Limb (tissue), 2 donors: ENCODE data around the gene CASP6.
"Not testable (repeated sequence)": the region's sequence is repeated elsewhere in the genome, so short reads cannot be mapped to it uniquely, and the experiment has no call there.

Experiments
- DNase-seq, 2 donors: peaks; one replicate each; pipeline ENCODE4 v3.0.0-alpha.2; 2016; ENCODE audit errors: extremely low spot score in 2 of 2

The CASP6 gene

GRCh38 chr4:109721033-109721432 lies 17.8 kb upstream of the CASP6 start:
- DNase-seq, result no peak

DNA sequence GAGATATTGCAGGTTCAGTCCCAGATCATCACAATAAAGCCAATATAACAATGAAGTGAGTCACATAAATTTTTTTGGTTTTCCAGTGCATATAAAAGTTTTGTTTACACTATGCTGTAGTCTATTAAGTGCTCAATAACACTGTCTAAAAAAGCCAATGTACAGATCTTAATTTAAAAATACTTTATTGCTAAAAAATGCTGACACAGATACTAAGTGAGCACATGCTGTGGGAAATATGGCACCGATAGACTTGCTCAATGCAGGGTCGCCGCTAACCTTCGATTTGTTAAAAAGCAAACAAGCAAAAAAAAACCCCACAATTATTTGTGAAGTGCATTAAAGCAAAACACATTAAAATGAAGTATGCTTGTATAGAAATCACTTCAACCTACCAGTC lies 16.4 kb upstream of the CASP6 start:
- no peak for DNase-seq

- no peak for DNase-seq
Measured at GRCh38 chr4:109718759-109719158, 15.5 kb upstream of the CASP6 start.

DNA sequence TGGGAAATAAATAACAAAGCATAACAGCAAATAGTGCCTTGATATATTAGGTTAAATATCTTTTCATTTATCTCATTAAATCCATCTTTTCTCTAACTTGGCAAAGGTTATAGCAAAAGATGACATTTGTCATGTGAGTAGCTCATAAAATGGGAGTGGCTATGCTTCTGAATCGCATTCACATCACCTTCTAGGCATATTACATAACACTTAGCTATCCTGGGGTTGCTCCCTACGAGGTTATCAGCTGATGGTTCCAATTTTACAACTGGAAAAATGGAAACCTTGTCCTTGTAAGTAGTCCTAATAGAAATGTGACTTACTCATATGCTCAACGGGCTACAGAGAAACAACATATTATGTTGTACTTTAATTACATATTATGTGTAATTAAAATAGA lies 10.3 kb upstream of the CASP6 start:
- no peak for DNase-seq

DNA sequence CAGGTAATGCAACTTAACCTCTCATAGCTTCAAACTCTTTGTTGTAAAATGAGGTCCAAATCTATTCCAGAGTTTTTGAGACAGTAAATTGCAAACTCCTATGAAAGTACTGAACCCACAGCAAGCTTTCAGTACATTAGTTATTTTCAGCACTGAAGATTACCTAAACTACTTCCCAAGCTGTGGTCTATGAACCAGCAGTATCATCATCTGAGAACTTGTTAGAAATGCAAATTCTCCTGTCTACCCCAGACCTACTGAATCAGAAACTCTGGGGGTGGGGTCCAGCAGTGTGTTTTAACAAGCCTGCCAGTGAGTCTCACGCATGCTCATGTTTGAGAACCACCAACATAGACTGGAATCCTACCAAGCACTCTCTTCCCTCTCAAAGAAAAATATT lies 5.7 kb upstream of the CASP6 start:
- DNase-seq, result no peak

- DNase-seq, result no peak
Measured at GRCh38 chr4:109708435-109708834, 5.2 kb upstream of the CASP6 start.

DNA sequence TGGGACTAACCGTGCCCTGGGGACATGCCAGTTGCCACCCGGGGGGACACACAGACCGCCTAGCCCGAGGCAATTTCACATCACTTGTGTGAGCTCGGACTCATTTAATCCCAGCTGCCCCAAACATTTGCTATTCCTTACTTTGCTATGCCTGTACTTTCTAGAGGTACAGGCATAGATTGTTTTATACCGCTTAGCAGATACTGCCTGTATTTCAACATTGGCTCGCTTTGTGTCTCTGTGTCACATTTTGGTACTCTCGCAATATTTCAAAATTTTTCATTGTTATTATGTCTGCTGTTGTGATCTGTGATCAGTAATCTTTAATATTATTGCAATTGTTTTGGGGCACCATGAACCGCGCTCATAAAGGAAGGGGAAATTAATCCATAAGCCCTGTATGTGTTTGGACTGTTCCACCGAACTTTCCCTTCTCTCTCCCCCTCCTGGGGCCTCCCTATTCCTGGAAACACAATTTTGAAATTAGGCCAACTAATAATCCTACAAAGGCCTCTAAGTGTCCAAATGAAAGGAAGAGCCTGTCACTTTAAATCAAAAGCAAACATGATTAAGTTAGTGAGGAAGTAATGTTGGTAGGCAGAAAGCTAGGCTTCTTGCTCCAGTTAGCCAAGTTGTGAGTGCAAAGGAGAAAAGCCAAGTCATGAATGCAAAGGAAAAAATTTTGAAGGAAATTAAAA lies 568 bp upstream of the CASP6 start:
- DNase-seq, result peak in 1 of 2 donors; percentile 16

- DNase-seq, result no peak
Measured at GRCh38 chr4:109701566-109702410, 1.5 kb downstream of the CASP6 start.

- no peak for DNase-seq
Measured at GRCh38 chr4:109699553-109700225, 3.6 kb downstream of the CASP6 start.

DNA sequence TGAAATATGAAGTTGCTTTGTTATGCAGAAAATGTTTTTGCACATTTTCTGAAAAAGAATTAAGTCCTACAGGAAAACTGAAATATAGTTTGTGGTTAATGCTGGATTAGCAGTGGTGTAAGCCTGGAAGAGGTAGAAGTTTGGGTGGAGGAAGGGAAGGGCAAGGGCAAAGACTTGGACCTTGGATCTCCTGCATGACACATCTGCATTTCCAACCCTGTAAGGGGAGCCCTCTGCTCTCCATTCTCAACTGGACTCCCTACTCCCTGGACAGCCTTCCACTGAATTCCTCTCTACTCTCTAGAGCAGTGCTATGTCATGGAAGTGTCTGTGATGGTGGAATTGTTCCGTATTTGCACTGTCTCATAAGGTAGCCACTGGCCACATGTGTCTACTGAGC lies 4.6 kb downstream of the CASP6 start:
- DNase-seq, result no peak

DNA sequence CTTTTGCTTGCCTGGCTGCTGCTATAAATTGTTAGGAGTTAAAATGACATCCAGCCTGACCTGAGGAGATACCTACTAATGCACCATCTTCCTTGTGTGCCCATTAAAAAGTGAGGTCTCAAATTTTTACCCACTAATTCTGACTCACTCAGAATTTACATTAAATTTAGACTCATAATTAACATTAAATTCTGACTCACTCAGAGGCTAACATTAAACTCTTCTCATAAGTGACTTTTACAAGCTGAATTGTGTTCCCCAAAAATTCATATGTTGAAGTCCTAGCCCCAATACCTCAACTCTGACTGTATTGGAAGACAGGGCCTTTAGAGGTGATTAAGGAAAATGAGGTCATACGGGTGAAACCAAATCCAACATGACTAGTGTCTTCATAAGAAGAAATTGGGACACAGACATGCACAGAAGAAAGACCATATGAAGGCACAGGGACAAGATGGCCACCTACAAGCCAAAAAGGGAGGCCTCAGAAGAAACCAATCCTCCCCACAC lies 11.8 kb downstream of the CASP6 start:
- no peak for DNase-seq

DNA sequence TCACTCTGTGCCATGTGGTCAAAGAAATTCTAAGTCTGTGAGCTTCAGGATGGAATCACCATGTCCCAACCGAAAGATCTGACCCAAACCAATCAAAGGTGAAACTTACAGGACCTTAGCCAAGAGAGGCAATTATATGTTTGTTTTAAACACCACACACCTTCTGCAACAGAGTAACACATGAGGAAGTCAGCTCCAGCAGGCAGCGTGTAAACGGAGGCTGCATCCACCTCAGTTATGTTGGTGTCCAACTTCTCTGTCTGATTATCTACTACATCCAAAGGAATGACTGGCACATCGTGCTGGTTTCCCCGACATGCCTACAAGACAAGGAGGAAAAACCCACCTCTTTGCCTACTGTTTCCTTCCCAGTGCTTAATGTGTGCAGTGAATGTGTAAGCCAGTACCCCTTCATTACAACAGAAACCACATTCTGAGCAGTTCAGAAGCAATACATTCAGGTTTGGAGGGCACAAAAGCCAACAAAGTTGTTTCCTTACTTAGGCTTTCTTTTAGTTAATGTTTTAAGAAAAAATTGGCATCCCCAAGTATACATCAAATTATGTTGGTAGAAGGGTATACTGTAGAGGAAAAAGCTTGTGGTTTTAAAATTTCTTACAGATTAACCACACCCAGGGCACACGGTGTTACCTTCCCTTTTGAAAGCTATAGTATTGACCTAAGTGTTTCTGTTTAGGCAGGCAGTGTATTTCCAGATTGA lies 12.4 kb downstream of the CASP6 start:
- DNase-seq, result no peak

DNA sequence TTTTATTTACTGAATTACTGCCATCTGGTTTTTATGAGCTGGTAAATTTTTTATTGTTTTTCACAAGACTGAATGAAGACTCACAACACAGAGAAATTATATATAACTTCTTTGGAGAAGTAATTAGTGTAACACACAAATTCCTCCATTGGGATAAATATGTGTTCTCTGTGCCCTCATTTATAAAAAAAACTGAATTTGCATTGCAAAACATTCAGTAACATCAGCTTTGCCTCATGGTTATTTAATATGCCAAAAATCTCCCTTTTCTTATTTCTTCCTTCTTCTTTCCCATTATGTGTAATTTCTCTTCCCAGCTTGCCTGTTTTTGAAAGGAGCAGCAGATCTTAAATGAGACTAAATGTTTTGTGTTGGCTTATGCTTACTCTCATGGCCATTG lies 18.5 kb downstream of the CASP6 start:
- DNase-seq, result no peak

- DNase-seq, result no peak
Measured at GRCh38 chr4:109683621-109684253, 19.5 kb downstream of the CASP6 start.

DNA sequence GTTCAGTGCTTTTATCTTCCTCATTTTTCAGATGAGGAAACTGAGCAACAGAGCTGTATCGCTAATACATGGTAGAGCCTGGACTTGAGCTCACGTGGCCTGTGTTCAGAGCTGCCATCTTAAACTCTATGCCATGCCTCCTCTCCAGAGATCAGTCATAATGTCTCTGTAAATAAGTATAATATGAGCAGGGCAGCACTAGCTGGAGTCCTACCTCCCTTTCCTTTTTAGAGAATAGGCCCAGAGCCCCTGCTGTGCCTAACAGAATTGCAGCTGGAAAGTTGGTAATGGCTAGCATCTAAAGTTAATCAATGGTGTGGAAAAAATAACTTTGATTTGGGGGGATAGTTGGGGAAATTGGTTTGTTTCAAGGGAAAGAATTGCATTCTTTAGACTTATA lies 20.4 kb downstream of the CASP6 start:
- DNase-seq, result no peak

DNA sequence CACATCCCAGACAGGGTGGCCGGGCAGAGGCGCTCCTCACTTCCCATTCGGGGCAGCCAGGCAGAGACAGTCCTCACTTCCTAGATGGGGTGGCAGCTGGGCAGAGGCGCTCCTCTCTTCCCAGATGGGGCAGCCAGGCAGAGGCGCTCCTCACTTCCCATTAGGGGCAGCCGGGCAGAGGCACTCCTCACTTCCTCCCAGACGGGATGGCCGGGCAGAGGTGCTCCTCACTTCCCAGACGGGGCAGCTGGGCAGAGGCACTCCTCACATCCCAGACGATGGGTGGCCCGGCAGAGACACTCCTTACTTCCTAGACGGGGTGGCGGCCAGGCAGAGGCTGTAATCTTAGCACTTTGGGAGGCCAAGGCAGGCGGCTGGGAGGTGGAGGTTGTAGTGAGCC lies 24.3 kb downstream of the CASP6 start:
- not testable (repeated sequence) for DNase-seq

DNA sequence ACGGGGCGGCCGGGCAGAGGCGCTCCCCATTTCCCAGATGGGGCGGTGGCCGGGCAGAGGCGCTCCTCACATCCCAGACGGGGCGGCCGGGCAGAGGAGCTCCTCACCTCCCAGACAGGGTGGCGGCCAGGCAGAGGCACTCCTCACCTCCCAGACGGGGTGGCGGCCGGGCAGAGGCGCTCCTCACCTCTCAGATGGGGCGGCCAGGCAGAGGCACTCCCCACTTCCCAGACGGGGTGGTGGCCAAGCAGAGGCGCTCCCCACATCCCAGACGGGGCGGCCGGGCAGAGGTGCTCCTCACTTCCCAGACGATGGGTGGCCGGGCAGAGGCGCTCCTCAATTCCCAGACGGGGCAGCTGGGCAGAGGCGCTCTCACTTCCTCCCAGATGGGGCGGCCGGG lies 24.8 kb downstream of the CASP6 start:
- not testable (repeated sequence) for DNase-seq

DNA sequence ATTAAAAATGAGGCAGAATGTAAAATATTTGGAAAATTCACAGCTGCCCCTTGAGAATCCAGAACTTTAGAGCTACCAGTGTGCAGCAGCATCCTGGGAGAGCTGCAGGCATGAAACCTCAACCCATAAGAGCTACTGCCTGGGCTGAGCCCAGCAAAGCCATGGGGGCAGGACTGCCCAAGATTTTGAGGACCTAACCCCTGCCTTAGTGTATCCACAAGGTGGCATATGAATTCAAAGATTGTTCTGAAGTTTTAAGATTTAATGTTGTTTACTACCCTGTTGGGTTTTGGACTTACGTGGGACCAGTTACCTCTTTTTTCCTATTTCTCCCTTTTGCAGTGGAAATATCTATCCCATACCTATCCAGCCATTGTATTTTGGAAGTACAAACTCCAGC lies 26.4 kb downstream of the CASP6 start:
- DNase-seq, result no peak

DNA sequence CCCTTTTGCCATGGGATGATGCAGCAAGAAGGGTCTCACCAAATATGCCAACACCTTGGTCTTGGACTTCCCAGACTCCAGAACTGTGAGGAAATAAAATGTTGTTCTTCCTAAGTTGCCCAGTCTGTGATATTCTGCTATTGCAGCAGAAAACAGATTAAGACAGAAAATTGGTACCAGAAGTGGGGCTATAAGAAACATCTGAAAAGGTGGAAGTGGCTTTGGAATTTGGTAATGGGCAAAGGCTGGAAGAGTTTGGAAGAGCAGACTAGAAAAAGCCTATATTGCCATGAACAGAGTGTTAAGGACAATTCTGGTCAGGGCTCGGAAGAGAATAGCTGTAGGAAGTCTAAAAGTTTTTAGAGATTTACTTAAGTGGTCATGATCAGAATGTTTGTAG lies 27.4 kb downstream of the CASP6 start:
- DNase-seq, result no peak

DNA sequence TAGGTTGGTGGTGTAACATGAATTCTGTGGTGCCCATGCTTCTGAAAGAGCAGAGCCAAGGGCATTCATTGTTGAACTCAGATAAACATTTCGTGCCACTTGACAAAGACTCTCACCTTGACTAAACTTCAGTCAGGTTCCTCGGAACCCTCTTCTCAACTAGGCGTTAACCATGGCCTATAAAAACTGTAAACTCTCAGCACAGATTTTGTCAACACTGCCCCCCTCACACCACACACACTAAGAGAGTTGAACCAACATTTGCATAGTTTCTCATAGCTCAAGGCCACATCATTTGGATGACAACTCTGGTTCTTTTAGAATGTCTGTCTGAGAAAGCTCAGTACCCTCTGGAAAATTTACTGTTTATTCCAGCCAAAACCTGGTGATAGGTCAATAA lies 28.1 kb downstream of the CASP6 start:
- DNase-seq, result no peak

DNA sequence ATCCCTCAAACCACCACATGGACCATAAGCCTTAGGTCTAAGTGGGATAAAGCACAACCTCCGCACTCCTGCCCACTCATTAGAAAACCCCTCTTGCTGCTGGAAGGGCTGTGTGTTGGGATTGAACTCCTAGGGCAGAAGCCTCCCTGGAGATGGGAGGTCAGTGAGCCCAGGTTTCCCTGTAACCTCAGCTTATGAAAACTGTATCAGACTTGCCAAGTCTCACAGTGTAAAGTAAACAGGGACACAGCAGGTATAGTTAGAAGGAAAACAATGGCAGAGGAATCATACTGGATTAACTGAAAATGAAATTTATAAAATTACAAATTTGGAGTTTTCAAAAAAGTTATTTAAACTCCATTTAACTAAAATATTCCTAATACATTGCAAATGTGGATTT lies 29.9 kb downstream of the CASP6 start:
- no peak for DNase-seq
